HG02623 (cell line): ENCODE measurements around the gene CACNA1S.

ENCODE experiments used
- ATAC-seq: cut with Tn5 transposase; IDR thresholded peaks from one replicate; pipeline ENCODE4 v1.9.1; 2021; ENCODE audit warnings: moderate library complexity; ENCODE audit not compliant: unreplicated experiment

The CACNA1S gene

DNA sequence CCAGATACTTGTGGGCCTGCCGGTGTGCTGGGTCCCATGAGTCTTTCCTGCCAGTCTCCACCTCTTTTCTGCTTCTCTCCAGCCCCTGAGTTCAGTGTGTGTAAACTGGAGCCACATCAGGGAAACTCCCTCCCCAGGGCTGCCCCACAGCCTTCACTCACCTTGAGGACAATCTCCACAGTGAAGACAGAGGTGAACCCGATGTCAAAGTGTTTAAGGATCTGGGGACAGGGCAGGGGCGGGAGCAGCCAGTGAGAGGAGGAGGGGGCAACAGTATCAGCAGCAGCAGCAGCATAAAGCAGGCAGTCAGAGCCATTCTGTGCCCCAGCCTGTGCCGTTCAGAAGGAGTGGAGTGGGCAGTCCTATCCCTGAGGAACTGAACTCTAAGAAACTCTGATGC, 43.2 kb downstream of the CACNA1S start:
- ATAC-seq = no peak

DNA sequence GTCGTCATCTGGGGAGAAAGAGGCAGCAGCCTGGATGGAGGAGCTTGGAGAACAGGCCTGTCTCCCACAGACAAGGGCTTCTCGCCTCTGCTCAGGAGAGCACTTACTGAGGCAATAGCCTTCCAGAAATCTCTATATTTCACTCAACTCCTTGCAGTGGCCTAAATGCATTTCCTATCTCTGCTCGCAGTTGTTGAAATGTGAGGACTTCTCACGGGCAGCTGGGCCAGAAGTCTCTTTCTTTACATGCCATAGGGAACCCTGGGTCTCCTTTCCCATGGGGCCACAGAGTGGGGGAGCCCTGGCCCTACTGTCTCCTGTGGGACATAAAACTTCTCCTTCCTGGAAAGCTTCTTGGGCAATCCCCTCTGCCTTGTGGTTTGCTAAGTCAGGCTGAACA, 45.2 kb downstream of the CACNA1S start:
- no peak for ATAC-seq

DNA sequence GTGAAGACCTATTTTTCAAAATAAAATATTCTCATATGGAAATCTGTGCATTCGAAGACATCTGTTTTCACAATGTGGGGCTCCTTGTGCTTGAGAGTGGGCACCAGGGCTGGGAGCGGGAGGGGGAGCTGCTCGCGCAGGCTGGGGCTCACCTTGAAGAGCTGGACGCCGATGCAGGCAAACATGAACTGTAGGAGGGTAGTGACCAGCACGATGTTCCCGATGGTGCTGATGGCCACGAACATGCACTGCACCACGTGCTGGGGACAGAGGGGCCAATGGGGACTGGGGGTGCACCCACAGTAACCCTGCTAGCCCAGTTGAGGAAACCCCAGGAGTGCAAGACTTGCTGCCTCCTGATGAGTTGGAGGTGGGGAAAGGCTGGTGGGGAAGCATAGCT, 46.5 kb downstream of the CACNA1S start:
- no peak for ATAC-seq

DNA sequence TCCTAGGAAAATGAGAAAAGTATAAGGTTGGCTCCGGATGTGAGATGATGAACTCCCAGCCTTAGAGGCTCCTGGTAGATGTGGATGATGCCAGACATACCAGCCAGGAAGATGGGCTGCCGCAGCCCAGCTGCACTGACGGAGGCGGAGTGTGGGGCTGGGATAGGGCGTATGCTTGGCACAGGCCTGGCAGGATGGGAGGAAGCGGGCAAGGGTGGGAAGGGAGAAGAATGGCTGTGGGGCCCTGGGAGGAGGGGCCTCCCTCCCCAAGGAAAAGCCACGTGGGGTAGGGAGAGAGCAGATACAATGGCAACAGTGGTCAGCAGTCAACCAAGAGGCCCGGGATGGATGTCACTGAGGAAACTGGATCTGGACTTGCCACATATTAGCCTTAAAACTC, 47.4 kb downstream of the CACNA1S start:
- ATAC-seq = no peak

DNA sequence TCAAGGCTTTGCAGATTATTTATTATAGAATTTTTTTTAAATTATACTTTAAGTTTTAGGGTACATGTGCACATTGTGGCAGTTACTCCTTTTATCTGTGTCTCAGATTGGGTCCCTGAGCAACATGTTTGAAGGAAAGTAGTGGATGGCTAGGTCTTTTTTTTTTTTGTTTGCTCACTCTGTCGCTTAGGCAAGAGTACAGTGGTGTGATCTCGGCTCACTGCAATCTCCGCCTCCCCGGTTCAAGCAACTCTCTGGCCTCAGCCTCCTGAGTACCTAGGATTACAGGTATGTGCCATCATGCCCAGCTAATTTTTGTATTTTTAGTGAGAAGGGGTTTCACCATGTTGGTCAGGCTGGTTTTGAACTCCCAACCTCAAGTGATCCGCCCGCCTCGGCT, 49.1 kb downstream of the CACNA1S start:
- no peak for ATAC-seq

- no peak for ATAC-seq
Measured at GRCh38 chr1:201062511-201063091, 49.6 kb downstream of the CACNA1S start.

- ATAC-seq = no peak
Measured at GRCh38 chr1:201061886-201062285, 50.3 kb downstream of the CACNA1S start.

DNA sequence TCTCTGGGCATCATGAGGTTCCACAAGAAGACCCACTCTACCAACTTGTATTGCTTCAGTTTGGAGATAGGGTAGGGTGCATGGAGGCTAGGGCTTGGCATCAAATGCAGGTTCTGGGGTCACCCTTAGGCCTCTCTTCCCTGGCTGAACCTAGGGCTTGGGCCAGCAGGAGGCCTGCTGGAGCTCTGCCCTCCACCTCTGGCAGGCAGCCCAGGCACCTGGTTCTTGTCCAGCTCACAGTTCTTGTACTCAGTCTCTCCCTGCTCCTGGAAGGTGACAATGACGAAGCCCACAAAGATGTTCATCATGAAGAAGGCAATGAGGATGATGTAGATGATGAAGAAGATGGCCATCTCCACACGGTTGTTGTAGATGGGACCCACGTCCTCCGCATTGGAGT, 51.2 kb downstream of the CACNA1S start:
- no peak for ATAC-seq

GRCh38 chr1:201060586-201060985, 51.6 kb downstream of the CACNA1S start:
- no peak for ATAC-seq

DNA sequence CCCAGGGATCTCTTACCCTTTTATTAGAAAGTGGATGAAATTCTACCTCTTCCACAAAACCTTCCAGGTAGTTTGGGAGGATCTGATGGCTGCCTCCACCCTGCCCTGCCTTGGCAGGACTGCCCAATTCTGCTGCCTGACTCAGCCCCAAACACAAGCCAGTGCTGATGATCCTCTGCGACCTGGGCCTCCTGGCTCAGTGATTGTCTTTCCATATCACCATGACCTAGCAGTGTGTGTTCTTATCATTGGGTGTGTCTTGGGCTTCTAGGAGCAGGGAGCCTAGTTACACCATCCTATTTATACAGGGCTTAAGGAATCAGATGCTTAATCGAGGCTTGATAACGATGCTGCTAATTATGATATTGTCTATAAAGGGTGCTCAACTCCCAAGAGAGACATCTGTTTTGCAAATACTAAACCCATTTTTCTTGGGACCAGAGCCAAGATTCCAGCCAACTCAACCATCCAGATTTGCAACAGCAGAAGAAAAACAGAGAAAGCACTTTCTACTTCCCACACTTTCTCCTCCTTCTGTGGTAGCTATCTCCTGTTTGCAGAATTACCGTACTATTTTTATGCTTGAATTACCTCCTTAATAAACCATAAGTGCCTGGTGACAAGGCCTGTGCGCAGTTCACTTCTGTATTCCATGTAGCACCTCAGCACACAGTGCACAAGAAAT, 52.2 kb downstream of the CACNA1S start:
- no peak for ATAC-seq

DNA sequence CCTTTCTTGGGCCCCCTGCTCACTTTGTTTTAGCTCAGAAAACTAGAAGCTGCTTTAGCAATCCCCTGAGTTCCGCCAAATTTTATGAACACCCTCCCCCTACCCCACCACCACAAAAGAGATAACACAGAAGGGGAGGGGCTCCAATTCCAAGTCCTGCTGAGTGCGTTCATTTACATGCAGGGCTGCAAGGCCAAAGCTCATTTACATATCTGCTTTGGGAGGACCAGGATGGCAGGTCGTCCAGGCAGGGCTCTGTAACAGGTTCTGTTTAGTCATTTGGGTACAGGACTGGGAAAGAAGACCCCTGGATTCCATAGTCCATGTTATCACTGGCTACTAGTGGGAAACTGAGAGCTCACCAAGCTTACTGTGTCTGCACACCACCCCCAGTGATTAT, 52.8 kb downstream of the CACNA1S start:
- ATAC-seq = no peak

GRCh38 chr1:201054091-201054543, 58.1 kb downstream of the CACNA1S start:
- no peak for ATAC-seq

- no peak for ATAC-seq
Measured at GRCh38 chr1:201053155-201053860, 58.9 kb downstream of the CACNA1S start.

DNA sequence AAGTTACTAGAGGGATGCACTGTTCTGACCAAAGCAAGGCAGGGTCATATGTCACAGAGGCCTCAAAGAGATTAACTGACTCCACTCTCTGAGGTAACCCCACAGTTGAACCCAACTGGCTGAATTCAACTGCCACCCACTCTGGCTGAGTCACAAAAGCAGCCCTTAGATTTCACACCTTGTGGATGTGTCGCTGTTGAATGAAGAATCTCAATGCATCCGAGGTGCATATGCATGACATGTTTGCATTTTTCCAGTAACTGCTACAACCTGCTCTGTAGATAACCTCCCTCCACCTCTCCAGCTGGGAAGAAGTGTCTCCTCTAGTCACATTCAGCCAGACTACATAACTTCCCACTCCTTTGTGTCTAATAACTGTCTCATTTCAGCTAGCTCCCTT, 60.8 kb downstream of the CACNA1S start:
- no peak for ATAC-seq

GRCh38 chr1:201050515-201051277, 61.5 kb downstream of the CACNA1S start:
- ATAC-seq = no peak

GRCh38 chr1:201049248-201049831, 62.9 kb downstream of the CACNA1S start:
- no peak for ATAC-seq

DNA sequence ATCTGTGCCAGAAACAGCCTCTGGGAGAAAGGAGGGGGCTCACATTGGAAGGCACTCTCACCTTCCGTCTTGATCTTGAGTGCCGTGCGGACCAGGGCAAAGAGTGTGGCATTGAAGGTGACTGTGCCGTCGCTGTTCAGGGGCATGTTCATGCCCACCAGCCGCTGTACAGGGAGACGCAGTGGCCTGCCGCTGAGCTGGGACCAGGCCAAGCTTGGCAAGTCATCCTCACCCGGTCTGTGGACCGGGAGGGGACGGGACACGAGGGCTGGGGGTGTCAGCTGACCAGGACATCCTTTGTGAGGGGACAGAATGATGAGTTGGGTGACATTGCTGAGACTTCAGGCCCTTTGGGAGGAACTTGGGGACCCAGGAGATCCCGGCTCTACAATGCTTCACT, 63.7 kb downstream of the CACNA1S start:
- no peak for ATAC-seq

GRCh38 chr1:201044119-201044518, 68.1 kb downstream of the CACNA1S start:
- no peak for ATAC-seq

DNA sequence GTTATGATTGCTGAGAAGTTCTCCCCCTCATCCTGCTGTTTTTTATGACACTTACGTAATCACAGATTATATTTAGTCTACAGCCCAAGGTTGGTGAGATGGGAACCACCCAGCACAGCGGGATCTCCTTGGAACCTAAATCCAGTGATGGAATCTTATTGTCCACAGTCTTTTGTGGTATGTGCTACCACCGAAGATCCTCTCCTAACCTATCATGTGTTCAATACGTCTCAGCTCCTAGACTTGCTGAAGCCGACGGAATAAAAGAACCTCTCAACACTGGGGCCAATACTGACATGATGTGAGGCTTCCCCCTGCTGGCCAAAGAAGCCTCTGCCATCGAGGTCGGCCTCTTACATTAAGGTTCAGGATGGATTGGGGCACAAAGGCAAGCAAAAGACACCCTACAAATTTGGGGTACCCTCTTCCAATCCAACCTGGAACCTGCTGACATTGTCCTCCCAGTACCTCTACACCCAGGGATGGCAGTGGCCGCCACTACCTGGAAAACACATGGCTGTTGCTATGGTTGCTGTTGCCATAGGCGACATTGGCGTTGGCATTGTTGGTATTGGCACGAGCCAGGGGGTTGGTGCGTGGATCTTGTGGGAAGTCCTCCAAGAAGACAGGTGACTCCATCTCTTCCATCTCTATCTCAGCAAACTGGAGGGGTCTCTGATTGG, 69.3 kb downstream of the CACNA1S start:
- no peak for ATAC-seq

GRCh38 chr1:201041011-201041410, 71.2 kb downstream of the CACNA1S start:
- ATAC-seq = no peak

- ATAC-seq = no peak
Measured at GRCh38 chr1:201039876-201040275, 72.3 kb downstream of the CACNA1S start.
